ENCODE results near the gene ICAM4.
A peak's percentile ranks its signal among the peaks of the same experiment; 100 is the strongest.

The ICAM4 gene

GRCh38 chr19:10291554-10292205, 4.9 kb downstream of the ICAM4 start:
- DNase-seq = no peak

GRCh38 chr19:10292206-10292788, 5.5 kb downstream of the ICAM4 start:
- no peak for DNase-seq

- DNase-seq = no peak
Measured at GRCh38 chr19:10292789-10293636, 6.3 kb downstream of the ICAM4 start.

GRCh38 chr19:10293637-10294367, 7.0 kb downstream of the ICAM4 start:
- DNase-seq = no peak

- no peak for DNase-seq
Measured at GRCh38 chr19:10294368-10294697, 7.6 kb downstream of the ICAM4 start.

GRCh38 chr19:10295305-10295846, 8.6 kb downstream of the ICAM4 start:
- DNase-seq = no peak

- no peak for DNase-seq
Measured at GRCh38 chr19:10295847-10296591, 9.3 kb downstream of the ICAM4 start.

GRCh38 chr19:10299545-10300458, 13.0 kb downstream of the ICAM4 start:
- no peak for DNase-seq

- DNase-seq = no peak
Measured at GRCh38 chr19:10305139-10305806, 18.5 kb downstream of the ICAM4 start.

- DNase-seq = no peak
Measured at GRCh38 chr19:10306327-10306726, 19.6 kb downstream of the ICAM4 start.

- DNase-seq = no peak
Measured at GRCh38 chr19:10309423-10309822, 22.7 kb downstream of the ICAM4 start, which contains the start of gene ZGLP1. Gene ZGLP1 (minus strand): TSS chr19:10309815.

GRCh38 chr19:10315335-10316214, 28.8 kb downstream of the ICAM4 start, which contains the start of gene FDX2:
Gene FDX2 (minus strand): TSS chr19:10316015. CDS start chr19:10315996, 19 bp downstream.
- DNase-seq = peak; percentile 75

GRCh38 chr19:10316229-10317044, 29.7 kb downstream of the ICAM4 start:
- no peak for DNase-seq

GRCh38 chr19:10317045-10317856, 30.5 kb downstream of the ICAM4 start:
- DNase-seq = no peak

GRCh38 chr19:10317857-10318462, 31.2 kb downstream of the ICAM4 start:
- DNase-seq = no peak

- DNase-seq = no peak
Measured at GRCh38 chr19:10318807-10319682, 32.3 kb downstream of the ICAM4 start.
